HG03097 (cell line): Measurements from ENCODE around the gene PGM5.

ENCODE experiments used
- ATAC-seq: cut with Tn5 transposase; IDR thresholded peaks from one replicate; pipeline ENCODE4 v1.9.1; 2021; ENCODE audit not compliant: unreplicated experiment, low FRiP score

PGM5 gene

DNA sequence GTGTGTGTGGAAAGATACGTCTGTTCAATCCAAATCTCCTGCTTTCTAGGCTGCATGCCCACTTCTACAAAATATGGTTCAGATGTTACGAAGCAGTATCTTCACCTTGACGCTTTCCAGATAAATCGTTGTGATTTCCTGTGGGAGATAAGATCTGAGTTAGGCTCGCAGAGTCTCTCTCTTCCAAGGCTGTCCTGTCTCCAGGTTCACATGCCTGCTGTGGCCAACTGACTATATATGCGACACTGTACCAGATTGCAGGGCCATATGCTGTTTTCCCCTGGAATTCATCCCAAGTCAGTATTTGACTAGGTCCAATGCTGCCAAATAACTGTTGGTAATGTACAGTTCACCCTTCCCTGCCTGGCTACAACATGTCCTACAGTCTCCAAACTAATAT lies 136.4 kb downstream of the PGM5 start:
- no peak for ATAC-seq

DNA sequence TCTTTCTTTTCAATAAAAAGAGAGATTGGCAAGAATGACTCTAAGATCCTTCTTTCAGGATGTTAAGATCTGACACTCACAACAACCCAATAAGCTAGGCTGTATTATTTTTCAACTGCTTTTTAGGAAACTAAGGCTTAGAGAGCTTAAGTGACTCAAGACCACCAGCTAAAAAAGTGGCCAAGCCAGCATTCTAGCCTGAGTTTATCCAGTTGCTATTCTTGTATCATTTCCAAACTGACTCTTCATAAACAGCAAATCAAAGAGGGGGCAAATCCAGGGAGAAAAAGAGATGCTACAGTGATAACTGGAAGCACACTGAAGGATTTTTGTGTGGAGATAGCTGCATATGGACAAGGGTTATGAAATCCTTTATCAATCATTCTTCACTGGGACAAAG lies 137.1 kb downstream of the PGM5 start:
- ATAC-seq, result no peak

- no peak for ATAC-seq
Observed at GRCh38 chr9:68493958-68494577, 137.7 kb downstream of the PGM5 start.

DNA sequence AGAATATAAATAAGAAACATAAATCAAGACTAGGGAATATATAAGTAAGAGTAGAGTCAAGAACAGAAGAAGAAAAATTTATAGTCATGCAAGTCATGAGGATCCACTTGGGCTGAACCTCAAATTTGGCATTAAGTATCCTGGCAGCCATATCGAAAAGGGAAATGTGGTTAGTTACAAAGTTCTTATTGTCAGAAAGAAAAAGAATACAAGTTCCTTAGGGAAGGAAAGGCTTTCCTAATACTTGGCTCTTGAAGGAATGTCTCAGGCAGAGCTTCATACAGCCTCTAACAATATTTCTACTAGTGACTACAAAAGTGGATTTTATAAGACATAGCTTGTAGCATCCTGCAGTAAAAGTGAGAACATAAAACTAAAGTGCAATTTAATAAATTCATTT lies 138.8 kb downstream of the PGM5 start:
- ATAC-seq, result no peak

- ATAC-seq, result no peak
Observed at GRCh38 chr9:68496356-68496755, 139.9 kb downstream of the PGM5 start.

- no peak for ATAC-seq
Observed at GRCh38 chr9:68497629-68498028, 141.2 kb downstream of the PGM5 start.

DNA sequence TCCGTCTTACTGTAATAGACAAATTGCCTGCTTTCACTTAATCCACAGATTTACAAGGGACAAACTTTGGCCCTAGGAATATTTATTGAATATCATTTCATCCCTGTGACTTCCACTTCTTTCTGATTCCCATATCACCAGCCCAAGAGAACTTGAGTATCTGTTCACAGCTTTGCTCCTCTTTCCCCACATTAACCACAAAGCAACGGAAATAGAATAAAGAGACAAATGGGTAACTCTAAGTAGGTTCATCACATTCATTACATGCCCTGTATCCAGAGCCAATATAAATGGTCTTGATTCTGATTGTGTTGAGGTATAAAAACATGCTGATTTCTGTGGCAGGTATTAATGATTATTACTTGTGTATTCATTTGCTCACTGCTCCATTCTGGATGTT lies 142.4 kb downstream of the PGM5 start:
- ATAC-seq, result no peak

- no peak for ATAC-seq
Observed at GRCh38 chr9:68500457-68501381, 144.3 kb downstream of the PGM5 start.

DNA sequence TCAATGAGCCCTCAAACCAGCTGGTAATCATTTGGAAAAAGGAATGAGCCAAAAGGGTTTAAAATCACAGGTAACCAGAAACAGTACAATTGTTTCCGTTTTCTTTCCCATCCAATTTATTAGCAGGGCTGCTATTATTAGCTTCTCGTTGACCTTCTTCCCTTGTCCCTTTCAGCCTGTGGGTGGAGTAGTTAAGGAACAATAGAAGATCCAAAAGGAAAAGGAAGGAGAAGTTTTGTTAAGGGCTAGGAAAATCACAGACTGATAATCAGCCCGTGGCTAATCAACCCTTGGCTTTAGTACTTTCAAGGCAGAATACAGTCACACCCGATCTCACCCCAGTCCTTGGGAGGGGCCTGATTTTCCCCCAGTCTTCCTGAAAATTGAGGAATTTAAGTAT lies 145.9 kb downstream of the PGM5 start:
- no peak for ATAC-seq

- no peak for ATAC-seq
Observed at GRCh38 chr9:68505681-68506409, 149.4 kb downstream of the PGM5 start.

DNA sequence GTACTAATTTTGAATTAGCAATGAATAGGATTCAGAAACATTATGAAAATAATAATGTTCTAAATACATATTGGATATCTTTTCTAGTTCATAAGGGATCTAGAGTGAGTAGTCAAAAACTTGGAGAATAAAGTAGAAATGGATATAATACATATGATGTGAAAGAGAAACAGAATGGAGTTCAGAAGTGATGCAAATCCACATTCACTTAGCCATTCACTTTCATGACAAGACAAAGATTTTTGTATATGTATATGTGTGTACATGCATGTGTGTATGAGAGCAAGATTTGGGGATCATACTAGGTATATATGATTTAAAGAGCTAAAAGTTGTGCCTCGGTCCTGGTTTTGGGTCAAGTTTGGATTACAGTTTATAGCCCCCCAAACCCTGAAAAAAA lies 150.1 kb downstream of the PGM5 start:
- ATAC-seq, result no peak

GRCh38 chr9:68507130-68507805 lies 150.9 kb downstream of the PGM5 start:
- ATAC-seq, result no peak

DNA sequence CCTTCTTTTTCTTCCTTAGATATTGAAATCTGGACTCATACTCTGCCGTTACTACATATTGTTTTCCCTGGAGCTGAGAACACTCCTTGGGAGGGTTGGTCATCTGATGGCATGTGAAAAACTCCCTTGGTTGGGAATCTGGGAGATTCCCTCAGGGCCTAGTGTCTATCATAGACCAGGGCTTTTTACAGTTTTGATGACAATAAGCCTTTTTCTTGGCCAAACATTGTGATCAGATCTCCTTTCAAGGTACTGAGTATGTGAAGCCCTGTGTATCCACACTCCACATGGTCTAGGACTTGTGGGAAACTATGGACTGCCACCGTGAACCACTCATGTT lies 151.4 kb downstream of the PGM5 start:
- ATAC-seq, result no peak

DNA sequence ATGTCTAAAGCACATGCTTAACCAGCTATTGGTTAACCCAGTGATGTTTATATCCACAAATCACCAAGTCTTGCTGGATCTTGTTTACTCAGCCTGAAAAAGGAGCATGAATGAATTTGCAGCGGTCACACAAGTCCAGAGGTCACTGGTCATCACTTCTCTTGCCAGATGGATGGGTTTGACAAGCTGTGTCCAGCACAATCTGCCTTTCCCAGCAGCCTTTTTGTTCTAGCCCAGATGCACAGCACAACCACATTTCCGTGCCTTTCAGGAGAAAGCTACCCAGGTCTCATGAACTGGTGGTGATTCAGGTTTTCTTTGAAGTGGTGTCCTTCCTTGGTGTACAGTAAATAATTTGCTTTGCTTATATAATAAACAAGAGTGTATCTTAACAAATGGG lies 152.1 kb downstream of the PGM5 start:
- no peak for ATAC-seq

- ATAC-seq, result no peak
Observed at GRCh38 chr9:68509689-68510088, 153.3 kb downstream of the PGM5 start.

DNA sequence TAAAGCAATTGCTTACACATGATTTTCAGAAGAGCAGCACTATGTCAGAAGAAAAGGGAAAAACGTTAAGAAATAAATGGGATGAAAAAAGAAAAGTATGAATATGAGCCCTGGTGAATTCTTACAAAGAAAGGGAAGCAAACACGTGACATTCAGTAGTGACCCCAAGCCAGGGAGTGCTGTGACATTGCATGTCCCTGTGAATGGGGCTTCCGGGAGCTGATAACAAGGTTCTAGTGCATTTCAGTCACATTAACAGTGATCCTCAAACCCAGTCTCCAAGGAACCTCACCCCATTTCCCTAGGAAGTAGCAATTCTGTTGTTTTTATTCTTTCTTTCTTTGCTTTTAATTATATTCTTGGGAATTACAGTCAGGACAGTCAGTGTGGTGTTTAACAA lies 157.0 kb downstream of the PGM5 start:
- ATAC-seq, result no peak

- no peak for ATAC-seq
Observed at GRCh38 chr9:68513981-68514380, 157.6 kb downstream of the PGM5 start.

DNA sequence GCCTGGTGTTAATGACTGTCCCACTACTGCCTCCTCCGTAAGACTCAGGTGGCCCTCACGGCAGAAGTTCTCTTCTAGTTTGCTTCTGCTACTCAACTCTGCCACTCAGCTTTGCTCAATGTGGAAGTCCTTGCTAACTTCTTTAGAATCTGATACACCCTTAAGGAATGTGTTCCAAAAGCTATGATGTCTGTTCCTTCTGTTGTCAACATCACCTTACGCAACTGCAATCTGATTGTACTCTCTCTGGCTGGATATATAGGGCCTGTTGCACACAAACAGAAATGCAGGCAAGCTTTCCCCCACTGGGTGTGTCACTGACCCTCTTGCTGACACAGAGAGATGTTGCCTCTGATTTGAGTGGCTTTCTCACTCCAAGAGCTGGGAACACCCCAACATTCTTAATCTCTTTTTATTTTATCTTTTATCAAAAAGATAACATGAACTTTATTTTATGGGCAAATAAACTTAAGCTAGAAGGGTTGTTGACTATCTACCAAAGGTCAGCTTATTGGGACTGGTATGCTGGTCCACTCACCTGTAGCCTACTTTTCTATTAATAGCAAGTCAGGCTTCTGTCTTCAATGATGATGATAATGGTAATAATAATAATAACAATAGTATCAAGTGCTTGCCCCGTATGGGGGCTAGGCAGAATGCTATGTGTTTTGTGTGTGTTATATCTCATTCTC lies 159.1 kb downstream of the PGM5 start:
- ATAC-seq, result no peak

DNA sequence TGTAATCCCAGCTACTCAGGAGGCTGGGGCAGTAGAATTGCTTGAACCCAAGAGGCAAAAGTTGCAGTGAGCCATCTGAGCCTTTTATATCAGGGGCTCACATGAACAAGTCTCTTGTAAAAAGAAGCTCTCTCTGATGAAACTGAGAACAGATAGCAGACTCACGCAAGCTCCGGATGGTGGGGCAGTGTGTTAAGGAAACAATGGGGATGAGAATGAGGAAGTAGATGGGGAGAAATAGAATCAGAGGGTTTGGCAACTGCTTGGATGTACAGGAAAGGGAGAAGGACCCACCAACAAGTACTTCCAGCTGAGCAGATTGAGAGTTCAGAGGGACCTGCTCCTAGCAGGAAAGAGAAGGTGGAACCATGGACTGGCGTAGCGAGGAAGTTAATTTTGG lies 165.7 kb downstream of the PGM5 start:
- ATAC-seq, result no peak

- no peak for ATAC-seq
Observed at GRCh38 chr9:68522954-68523353, 166.5 kb downstream of the PGM5 start.
